GM19193 (cell line): ENCODE measurements around the gene SV2C.

ENCODE experiments used
- POLR2A ChIP-seq: IDR thresholded peaks from 4 replicates; pipeline ENCODE4 v1.6.1; 2011; ENCODE audit not compliant: insufficient read depth, insufficient read length; ENCODE audit errors: extremely low read depth

Gene SV2C

GRCh38 chr5:76137887-76138542, 54.8 kb downstream of the SV2C start:
- no peak for TF ChIP-seq POLR2A

- TF ChIP-seq POLR2A = no peak
These were observed 60.7 kb downstream of the SV2C start for GRCh38 chr5:76143884-76144283.

GRCh38 chr5:76144513-76145274, 61.5 kb downstream of the SV2C start:
- TF ChIP-seq POLR2A = no peak

GRCh38 chr5:76145945-76146344, 62.8 kb downstream of the SV2C start:
- no peak for TF ChIP-seq POLR2A

- no peak for TF ChIP-seq POLR2A
These were observed 66.5 kb downstream of the SV2C start for GRCh38 chr5:76149636-76150035.

- no peak for TF ChIP-seq POLR2A
These were observed 69.0 kb downstream of the SV2C start for GRCh38 chr5:76152161-76152560.

GRCh38 chr5:76152700-76153099, 69.5 kb downstream of the SV2C start:
- TF ChIP-seq POLR2A = no peak

GRCh38 chr5:76153271-76153670, 70.1 kb downstream of the SV2C start:
- TF ChIP-seq POLR2A = no peak

- TF ChIP-seq POLR2A = no peak
These were observed 71.0 kb downstream of the SV2C start for GRCh38 chr5:76154009-76154690.

- TF ChIP-seq POLR2A = no peak
These were observed 72.4 kb downstream of the SV2C start for GRCh38 chr5:76155536-76155935.

- no peak for TF ChIP-seq POLR2A
These were observed 79.2 kb downstream of the SV2C start for GRCh38 chr5:76162335-76162734.

- TF ChIP-seq POLR2A = no peak
These were observed 80.0 kb downstream of the SV2C start for GRCh38 chr5:76163111-76163628.

- no peak for TF ChIP-seq POLR2A
These were observed 81.8 kb downstream of the SV2C start for GRCh38 chr5:76165029-76165428.

- no peak for TF ChIP-seq POLR2A
These were observed 82.7 kb downstream of the SV2C start for GRCh38 chr5:76165711-76166374.
